ENCODE data around the gene DDX21.
A peak's percentile ranks its signal among the peaks of the same experiment; 100 is the strongest.

The DDX21 gene

DNA sequence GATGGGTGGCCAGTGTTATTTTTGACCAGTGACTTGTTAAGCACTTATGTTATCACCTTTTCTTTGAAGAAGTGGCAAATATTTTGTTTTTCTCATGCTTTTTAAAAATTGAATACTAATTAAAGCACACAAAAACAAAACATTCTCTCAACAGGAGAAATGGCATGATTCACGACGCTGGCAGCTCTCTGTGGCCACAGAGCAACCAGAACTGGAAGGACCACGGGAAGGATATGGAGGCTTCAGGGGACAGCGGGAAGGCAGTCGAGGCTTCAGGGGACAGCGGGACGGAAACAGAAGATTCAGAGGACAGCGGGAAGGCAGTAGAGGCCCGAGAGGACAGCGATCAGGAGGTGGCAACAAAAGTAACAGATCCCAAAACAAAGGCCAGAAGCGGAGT, 26.4 kb downstream of the DDX21 start:
- TF ChIP-seq CTCF (IDR thresholded peaks at IDR 0.05; ENCODE audit: insufficient read depth, low read length, missing control alignments): no peak
- ChIA-PET CTCF (interaction anchor here (0.7 to 4.7 kb wide), 3 partner anchors 8 to 111 kb away, joined by 3 to 20 read pairs (median 4); no protein-coding TSS in a partner anchor), POLR2A (no interaction called here)
- no peak overlapping the region for H3K4me3 ChIP-seq (ENCODE audit: low read depth, low read length)
- no peak for DNase-seq (ENCODE audit: low read depth, low spot score)

- no peak for DNase-seq (ENCODE audit: low read depth, low spot score)
- CTCF ChIA-PET: interaction anchor here (0.7 to 1.8 kb wide), 5 partner anchors 9 to 149 kb away, joined by 3 to 11 read pairs (median 3); partner anchors contain the start of gene DDX21
- H3K4me3 ChIP-seq (ENCODE audit: low read depth, low read length): no peak overlapping the region
- TF ChIP-seq CTCF (IDR thresholded peaks at IDR 0.05; ENCODE audit: insufficient read depth, low read length, missing control alignments): no peak
- POLR2A ChIA-PET: interaction anchor here (1.1 kb wide), 1 partner anchor 32 kb away, joined by 4 read pairs; the partner anchor contains the start of gene DDX21
Observed at GRCh38 chr10:68987611-68988010, 31.6 kb downstream of the DDX21 start.

DNA sequence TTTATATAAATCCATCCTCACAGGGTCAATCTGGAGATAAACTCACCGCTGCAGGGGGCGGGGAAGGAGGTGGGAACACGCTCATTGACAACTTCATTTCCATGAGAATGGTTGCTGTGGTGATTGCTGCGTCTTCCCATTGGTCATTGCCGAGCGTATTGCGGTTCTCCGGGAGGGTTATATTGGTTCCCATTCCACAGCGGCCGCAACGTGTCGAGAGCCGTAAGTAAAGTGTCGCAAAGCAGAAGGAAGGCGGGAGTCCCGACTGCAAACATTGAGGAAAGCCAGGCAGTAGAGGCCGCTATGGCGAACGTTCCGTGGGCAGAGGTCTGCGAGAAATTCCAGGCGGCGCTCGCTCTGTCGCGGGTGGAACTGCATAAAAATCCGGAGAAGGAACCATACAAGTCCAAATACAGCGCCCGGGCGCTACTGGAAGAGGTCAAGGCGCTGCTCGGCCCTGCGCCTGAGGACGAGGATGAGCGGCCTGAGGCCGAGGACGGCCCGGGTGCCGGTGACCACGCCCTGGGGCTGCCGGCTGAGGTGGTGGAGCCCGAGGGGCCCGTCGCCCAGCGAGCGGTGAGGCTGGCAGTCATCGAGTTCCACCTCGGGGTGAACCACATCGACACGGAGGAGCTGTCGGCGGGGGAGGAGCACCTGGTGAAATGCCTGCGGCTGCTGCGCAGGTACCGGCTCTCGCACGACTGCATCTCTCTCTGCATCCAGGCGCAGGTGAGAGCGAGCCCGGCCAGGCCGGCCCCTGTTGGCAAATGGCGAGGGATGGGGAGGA, 32.8 kb downstream of the DDX21 start, which contains the start of gene KIFBP:
KIFBP (plus strand) TSS at position 274 of the 787 bp plus-strand sequence; CDS start at position 304, 30 bp downstream.
- CTCF ChIA-PET: interaction anchor here (0.8 to 2.1 kb wide), 11 partner anchors 10 to 148 kb away, joined by 3 to 20 read pairs (median 4); no protein-coding TSS in a partner anchor
- POLR2A ChIA-PET: no interaction called here
- peak; percentile 91 for DNase-seq (ENCODE audit: low read depth, low spot score)
- peak within 1 kb of the TSS; percentile 90 for H3K4me3 ChIP-seq (ENCODE audit: low read depth, low read length)
- peak; percentile 68 for TF ChIP-seq CTCF (IDR thresholded peaks at IDR 0.05; ENCODE audit: insufficient read depth, low read length, missing control alignments)

- H3K4me3 ChIP-seq (ENCODE audit: low read depth, low read length): peak overlapping the region; percentile 90
- TF ChIP-seq CTCF (IDR thresholded peaks at IDR 0.05; ENCODE audit: insufficient read depth, low read length, missing control alignments): no peak
- ChIA-PET POLR2A (no interaction called here), CTCF (interaction anchor here (0.8 to 2.1 kb wide), 8 partner anchors 11 to 111 kb away, joined by 3 to 20 read pairs (median 4); no protein-coding TSS in a partner anchor)
- DNase-seq (ENCODE audit: low read depth, low spot score): no peak
Observed at GRCh38 chr10:68989317-68989990, 33.5 kb downstream of the DDX21 start.

GRCh38 chr10:68992636-68993440, 36.9 kb downstream of the DDX21 start:
- H3K4me3 ChIP-seq (ENCODE audit: low read depth, low read length): peak overlapping the region; percentile 23
- no peak for TF ChIP-seq CTCF (IDR thresholded peaks at IDR 0.05; ENCODE audit: insufficient read depth, low read length, missing control alignments)
- POLR2A ChIA-PET: interaction anchor here (0.5 kb wide), 1 partner anchor 38 kb away, joined by 3 read pairs; no protein-coding TSS in a partner anchor
- DNase-seq (ENCODE audit: low read depth, low spot score): peak; percentile 90
- CTCF ChIA-PET: interaction anchor here (1.1 to 2.2 kb wide), 6 partner anchors 8 to 400 kb away, joined by 3 to 7 read pairs (median 6); no protein-coding TSS in a partner anchor

Data from AG04449 (cell line).